RWPE1 (cell line): Measurements from ENCODE around the gene TRRAP.

Experiments
- CTCF ChIA-PET: fragments of 350-600 bp; sonication (Branson Sonifier 250); formaldehyde crosslinking; extraction: SDS; loops from one replicate; lab custom pipeline; 2021; lab: Yijun Ruan, JAX
- POLR2A ChIA-PET: fragments of 400-600 bp; formaldehyde crosslinking; extraction: SDS; loops from one replicate; lab custom pipeline; 2020; ENCODE audit warnings: antibody characterized with exemption; ENCODE audit not compliant: low non-redundant PET; lab: Yijun Ruan, JAX
- DNase-seq: peaks from one replicate; pipeline ENCODE4 v3.0.0; 2012; ENCODE audit warnings: low spot score
- H3K27ac ChIP-seq: fragments of 450-650 bp; 2 replicates; pipeline ENCODE4 v1.5.1; 2017
- CTCF ChIP-seq: fragments of 450-650 bp; conservative IDR thresholded peaks from 2 replicates; pipeline ENCODE4 v1.5.1; 2017; ENCODE audit warnings: low read depth, mild to moderate bottlenecking

TRRAP gene

GRCh38 chr7:99008181-99008631 is 129.9 kb downstream of the TRRAP start:
- TF ChIP-seq CTCF = no peak
- ChIA-PET CTCF (interaction anchor here (0.6 kb wide), 1 partner anchor 14 kb away, joined by 4 read pairs; no protein-coding TSS in a partner anchor), POLR2A (no interaction called here)
- no peak overlapping the region for H3K27ac ChIP-seq
- DNase-seq = no peak

DNA sequence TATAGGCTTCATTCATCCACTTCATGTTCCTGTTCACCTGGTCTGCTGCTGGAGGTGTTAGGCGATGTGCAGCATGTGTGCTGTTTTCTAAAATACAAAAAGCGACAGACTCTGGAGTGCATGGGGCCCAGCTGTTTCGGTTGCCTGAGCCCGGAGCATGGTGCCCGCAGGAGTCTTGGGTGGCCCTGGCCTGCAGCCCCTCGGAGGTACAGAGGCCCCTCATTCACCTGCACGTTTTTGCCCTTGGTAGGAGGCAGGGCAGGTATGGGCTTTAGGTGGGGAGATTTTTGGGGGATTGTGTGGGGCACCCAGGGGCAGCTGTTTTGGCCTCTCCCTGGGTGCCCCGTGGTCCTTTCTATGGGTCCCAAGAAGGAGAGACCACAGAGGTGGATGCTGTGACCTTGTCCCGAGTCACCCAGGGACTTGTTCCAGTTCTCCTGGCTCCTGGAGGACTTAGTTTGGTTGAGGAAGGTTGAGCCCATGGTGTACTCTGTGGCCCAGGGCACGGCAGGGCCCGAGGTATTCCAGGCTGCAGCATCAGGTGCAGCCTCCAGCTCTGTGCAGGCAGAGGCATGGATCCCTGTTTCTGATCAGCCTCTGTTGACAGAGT is 130.7 kb downstream of the TRRAP start:
- ChIA-PET CTCF (interaction anchor here (0.6 kb wide), 1 partner anchor 13 kb away, joined by 4 read pairs; no protein-coding TSS in a partner anchor), POLR2A (no interaction called here)
- TF ChIP-seq CTCF = no peak
- DNase-seq = no peak
- no peak overlapping the region for H3K27ac ChIP-seq

DNA sequence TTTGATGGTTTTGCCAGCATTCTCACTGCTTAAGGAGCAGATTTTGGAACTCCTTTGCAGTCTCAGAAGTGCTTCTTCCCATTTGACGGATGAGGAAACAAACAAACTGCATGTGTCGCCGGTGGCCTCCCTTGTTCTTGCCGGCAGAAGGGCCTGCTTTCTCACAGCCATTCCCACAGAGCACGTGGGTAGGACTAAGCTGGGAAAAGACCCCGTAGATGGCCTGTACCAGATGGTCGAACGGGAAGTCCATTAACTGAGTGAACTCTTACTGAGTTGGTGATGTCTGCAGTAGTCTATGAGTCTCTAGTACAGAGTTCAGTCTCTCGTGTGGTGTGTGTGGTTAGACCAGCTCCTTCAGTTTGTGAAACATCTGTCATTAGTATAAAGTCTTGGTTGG is 131.9 kb downstream of the TRRAP start:
- TF ChIP-seq CTCF = no peak
- ChIA-PET CTCF (no interaction called here), POLR2A (no interaction called here)
- DNase-seq = no peak
- H3K27ac ChIP-seq = no peak overlapping the region

DNA sequence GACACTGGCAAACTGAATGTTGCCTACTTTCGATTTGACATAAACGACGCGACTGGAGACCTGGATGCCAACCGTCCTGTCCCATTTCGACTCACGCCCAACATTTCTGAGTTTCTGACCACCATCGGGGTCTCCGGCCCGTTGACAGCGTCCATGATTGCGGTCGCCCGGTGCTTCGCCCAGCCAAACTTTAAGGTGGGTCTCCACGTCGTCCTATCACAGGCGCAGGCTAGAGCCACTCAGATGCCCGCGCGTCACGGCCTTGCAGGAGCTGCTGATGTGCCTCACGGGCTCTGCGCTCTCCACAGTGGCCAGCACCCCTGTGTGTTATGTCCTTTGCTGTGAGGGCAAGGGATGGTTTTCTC is 133.0 kb downstream of the TRRAP start:
- no peak for DNase-seq
- ChIA-PET POLR2A (no interaction called here), CTCF (no interaction called here)
- H3K27ac ChIP-seq = no peak overlapping the region
- no peak for TF ChIP-seq CTCF

DNA sequence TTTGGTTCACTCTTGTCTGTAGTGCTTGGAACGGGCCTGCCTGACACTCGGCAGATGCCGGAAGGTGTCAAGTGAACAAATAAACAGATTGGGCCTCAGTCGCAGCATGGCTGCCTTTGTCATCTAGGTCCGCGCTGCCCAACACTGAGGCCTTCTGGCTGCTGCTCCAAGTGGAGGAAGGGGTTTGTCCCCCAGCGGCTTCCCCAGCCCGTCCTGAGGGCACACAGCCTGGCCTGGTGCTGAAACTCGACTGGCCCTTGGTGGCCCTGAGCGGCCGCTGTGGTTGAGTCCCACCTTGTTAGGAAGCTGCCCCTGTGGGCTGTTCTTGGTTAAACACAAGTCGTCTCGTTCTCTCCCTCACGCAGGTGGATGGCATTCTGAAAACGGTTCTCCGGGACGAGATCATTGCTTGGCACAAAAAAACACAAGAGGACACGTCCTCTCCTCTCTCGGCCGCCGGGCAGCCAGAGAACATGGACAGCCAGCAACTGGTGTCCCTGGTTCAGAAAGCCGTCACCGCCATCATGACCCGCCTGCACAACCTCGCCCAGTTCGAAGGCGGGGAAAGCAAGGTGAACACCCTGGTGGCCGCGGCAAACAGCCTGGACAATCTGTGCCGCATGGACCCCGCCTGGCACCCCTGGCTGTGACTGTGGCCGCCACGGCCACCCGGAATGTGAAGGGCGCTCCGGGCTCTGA is 133.5 kb downstream of the TRRAP start:
- ChIA-PET CTCF (interaction anchor here (0.6 kb wide), 1 partner anchor 394 kb away, joined by 3 read pairs; no protein-coding TSS in a partner anchor), POLR2A (no interaction called here)
- TF ChIP-seq CTCF = no peak
- H3K27ac ChIP-seq = no peak overlapping the region
- no peak for DNase-seq

- ChIA-PET POLR2A (no interaction called here), CTCF (interaction anchor here (0.6 kb wide), 1 partner anchor 1955 kb away, joined by 3 read pairs; no protein-coding TSS in a partner anchor)
- H3K27ac ChIP-seq = no peak overlapping the region
- DNase-seq = no peak
- TF ChIP-seq CTCF = no peak
Measured at GRCh38 chr7:99012722-99013121, 134.4 kb downstream of the TRRAP start.
